NT2/D1 (cell line): ENCODE results near the gene GATB.

Experiments
- SUZ12 ChIP-seq: IDR thresholded peaks from 2 replicates; pipeline ENCODE4 v1.6.1; 2011; ENCODE audit not compliant: insufficient read length, insufficient read depth; ENCODE audit errors: extremely low read depth
- YY1 ChIP-seq: IDR thresholded peaks from 2 replicates; pipeline ENCODE4 v1.6.1; 2011; ENCODE audit not compliant: insufficient read length, insufficient read depth
- ZNF274 ChIP-seq: IDR thresholded peaks from 2 replicates; pipeline ENCODE4 v1.6.1; 2011; ENCODE audit warnings: mild to moderate bottlenecking, low read depth, low read length

- TF ChIP-seq YY1 (no peak), ZNF274 (no peak), SUZ12 (no peak)
Observed at GRCh38 chr4:151643564-151643963, 117.2 kb downstream of the GATB start.
